H9 (cell line): ENCODE results near the gene TAS2R14. TPM values are rescaled to one million over a fixed set of nuclear protein-coding genes. Genes with fewer than 3 reads are reported as not detected.

Experiments
- DNase-seq: peaks from one replicate; pipeline ENCODE4 v3.0.0-alpha.2; 2017
- H2AFZ ChIP-seq: one replicate; pipeline ENCODE4 v1.6.1; 2013; ENCODE audit warnings: mild to moderate bottlenecking, low read length, control low read depth, moderate library complexity
- H2AK5ac ChIP-seq: 2 replicates; pipeline ENCODE4 v1.6.1; 2013; ENCODE audit warnings: low read length, control low read depth, mixed read lengths; ENCODE audit not compliant: insufficient read length
- H2BK120ac ChIP-seq: one replicate; pipeline ENCODE4 v1.6.1; 2013; ENCODE audit warnings: low read depth, mild to moderate bottlenecking, low read length, control low read depth, inconsistent platforms; ENCODE audit not compliant: poor library complexity, severe bottlenecking
- H2BK12ac ChIP-seq: 2 replicates; pipeline ENCODE4 v1.6.1; 2013; ENCODE audit warnings: low read length, control low read depth, mixed read lengths, low read depth; ENCODE audit not compliant: insufficient read length
- H2BK15ac ChIP-seq: 2 replicates; pipeline ENCODE4 v1.6.1; 2013; ENCODE audit warnings: low read depth, low read length, control low read depth
- H2BK20ac ChIP-seq: one replicate; pipeline ENCODE4 v1.6.1; 2013; ENCODE audit warnings: low read depth, mild to moderate bottlenecking, low read length, control low read depth, inconsistent platforms; ENCODE audit not compliant: poor library complexity, severe bottlenecking
- H2BK5ac ChIP-seq: 2 replicates; pipeline ENCODE4 v1.6.1; 2013; ENCODE audit warnings: low read length, control low read depth, mixed read lengths; ENCODE audit not compliant: insufficient read length
- H3K14ac ChIP-seq: 2 replicates; pipeline ENCODE4 v1.6.1; 2013; ENCODE audit warnings: low read length, control low read depth; ENCODE audit not compliant: insufficient read depth
- H3K18ac ChIP-seq: 2 replicates; pipeline ENCODE4 v1.6.1; 2013; ENCODE audit warnings: low read depth, mild to moderate bottlenecking, mixed read lengths, low read length, control low read depth; ENCODE audit not compliant: insufficient read length
- H3K23ac ChIP-seq: 2 replicates; pipeline ENCODE4 v1.6.1; 2013; ENCODE audit warnings: low read length, control low read depth, mixed read lengths, low read depth; ENCODE audit not compliant: insufficient read length
- H3K23me2 ChIP-seq: 2 replicates; pipeline ENCODE4 v1.6.1; 2013; ENCODE audit warnings: low read depth, mild to moderate bottlenecking, mixed read lengths, low read length, control low read depth; ENCODE audit not compliant: insufficient read length, poor library complexity, severe bottlenecking
- H3K27ac ChIP-seq: 2 replicates; pipeline ENCODE4 v1.5.1; 2013; ENCODE audit warnings: low read length, control low read depth, mixed read lengths, low read depth; ENCODE audit not compliant: insufficient read length
- H3K27me3 ChIP-seq: 2 replicates; pipeline ENCODE4 v1.6.1; 2013; ENCODE audit warnings: low read length, control low read depth, inconsistent platforms; ENCODE audit not compliant: insufficient read depth
- H3K4ac ChIP-seq: 2 replicates; pipeline ENCODE4 v1.6.1; 2013; ENCODE audit warnings: low read depth, mild to moderate bottlenecking, control low read depth, inconsistent platforms, low read length, moderate library complexity
- H3K4me1 ChIP-seq: 2 replicates; pipeline ENCODE4 v1.6.1; 2013; ENCODE audit warnings: low read length, control low read depth, inconsistent platforms; ENCODE audit not compliant: insufficient read depth
- H3K4me2 ChIP-seq: 2 replicates; pipeline ENCODE4 v1.6.1; 2013; ENCODE audit warnings: low read length, control low read depth, mixed read lengths; ENCODE audit not compliant: insufficient read length, insufficient read depth
- H3K56ac ChIP-seq: 2 replicates; pipeline ENCODE4 v1.6.1; 2013; ENCODE audit warnings: low read depth, mild to moderate bottlenecking, mixed read lengths, low read length, control low read depth; ENCODE audit not compliant: insufficient read length
- H3K79me1 ChIP-seq: 2 replicates; pipeline ENCODE4 v1.6.1; 2013; ENCODE audit warnings: low read depth, mild to moderate bottlenecking, moderate library complexity, low read length, control low read depth, inconsistent platforms; ENCODE audit not compliant: insufficient read depth, poor library complexity, severe bottlenecking
- H3K79me2 ChIP-seq: 2 replicates; pipeline ENCODE4 v1.6.1; 2013; ENCODE audit warnings: low read length, control low read depth, inconsistent platforms; ENCODE audit not compliant: insufficient read depth
- H3K9ac ChIP-seq: 2 replicates; pipeline ENCODE4 v1.6.1; 2013; ENCODE audit warnings: low read length, control low read depth, mixed read lengths; ENCODE audit not compliant: insufficient read length; ENCODE audit errors: extremely low read depth
- H3K9me3 ChIP-seq: one replicate; pipeline ENCODE4 v1.6.1; 2013; ENCODE audit warnings: low read depth, low read length, inconsistent platforms; ENCODE audit not compliant: control insufficient read depth
- H3T11ph ChIP-seq: one replicate; pipeline ENCODE4 v1.6.1; 2013; ENCODE audit warnings: mild to moderate bottlenecking, low read length, control low read depth, inconsistent platforms
- H4K20me1 ChIP-seq: one replicate; pipeline ENCODE4 v1.6.1; 2013; ENCODE audit not compliant: control insufficient read depth, insufficient read length, insufficient read depth
- H4K5ac ChIP-seq: 2 replicates; pipeline ENCODE4 v1.6.1; 2013; ENCODE audit warnings: low read depth, mild to moderate bottlenecking, mixed read lengths, low read length, control low read depth; ENCODE audit not compliant: insufficient read length
- H4K8ac ChIP-seq: replicated peaks from 2 replicates; pipeline ENCODE4 v1.6.1; 2013; ENCODE audit warnings: low read length, control low read depth, mixed read lengths, low read depth; ENCODE audit not compliant: insufficient read length
- H4K91ac ChIP-seq: 2 replicates; pipeline ENCODE4 v1.6.1; 2013; ENCODE audit warnings: low read depth, mild to moderate bottlenecking, moderate library complexity, mixed read lengths, low read length, control low read depth; ENCODE audit not compliant: insufficient read length
- H3K27ac Mint-ChIP-seq, 3 experiments: 2 replicates in 2 of 3; 3 replicates in 1 of 3; pipeline ENCODE4 v1.8.0; 2020 to 2021; ENCODE audit warnings: mixed read lengths in 3 of 3, mild to moderate bottlenecking in 1 of 3, moderate library complexity in 1 of 3
- H3K27me3 Mint-ChIP-seq: 2 replicates; pipeline ENCODE4 v1.8.0; 2021; ENCODE audit warnings: low read depth, mild to moderate bottlenecking, moderate library complexity, mixed read lengths
- H3K36me3 Mint-ChIP-seq, 3 experiments: 2 replicates in 2 of 3; 3 replicates in 1 of 3; pipeline ENCODE4 v1.8.0; 2020 to 2021; ENCODE audit warnings: low read depth in 3 of 3, mixed read lengths in 3 of 3; ENCODE audit not compliant: insufficient read depth in 1 of 3
- H3K4me1 Mint-ChIP-seq, 2 experiments: 2 replicates each; pipeline ENCODE4 v1.8.0; 2020; ENCODE audit warnings: mixed read lengths in 2 of 2
- H3K4me3 Mint-ChIP-seq, 2 experiments: 2 replicates in 1 of 2; 3 replicates in 1 of 2; pipeline ENCODE4 v1.8.0; 2020 to 2021; ENCODE audit warnings: mild to moderate bottlenecking in 2 of 2, mixed read lengths in 2 of 2, moderate library complexity in 1 of 2
- H3K9me3 Mint-ChIP-seq, 2 experiments: 2 replicates in 1 of 2; 3 replicates in 1 of 2; pipeline ENCODE4 v1.8.0; 2020; ENCODE audit warnings: mild to moderate bottlenecking in 2 of 2, mixed read lengths in 2 of 2, moderate library complexity in 1 of 2
- CTCF ChIP-seq: fragments of 200-600 bp; sonication (generic); conservative IDR thresholded peaks from 3 replicates; pipeline ENCODE4 v1.8.0; 2021; ENCODE audit warnings: antibody characterized with exemption, mild to moderate bottlenecking
- WGBS: extraction: QIAGEN DNeasy Blood & Tissue Kit; methylation state at CpG from one replicate; pipeline ENCODE4 v1.1.7; 2013; ENCODE audit warnings: missing lambda C conversion rate, low lambda C conversion rate, mixed read lengths; ENCODE audit not compliant: insufficient read length; ENCODE audit errors: extremely low coverage; 5-methylcytosine and 5-hydroxymethylcytosine counted together
- total RNA-seq: library from RNA; stranded (reverse); gene quantifications from 2 replicates; pipeline ENCODE4 v1.2.1, GENCODE V29; 2021

Gene TAS2R14
- total RNA-seq, 1 experiment from 2014 or later, result 2.1 TPM

DNA sequence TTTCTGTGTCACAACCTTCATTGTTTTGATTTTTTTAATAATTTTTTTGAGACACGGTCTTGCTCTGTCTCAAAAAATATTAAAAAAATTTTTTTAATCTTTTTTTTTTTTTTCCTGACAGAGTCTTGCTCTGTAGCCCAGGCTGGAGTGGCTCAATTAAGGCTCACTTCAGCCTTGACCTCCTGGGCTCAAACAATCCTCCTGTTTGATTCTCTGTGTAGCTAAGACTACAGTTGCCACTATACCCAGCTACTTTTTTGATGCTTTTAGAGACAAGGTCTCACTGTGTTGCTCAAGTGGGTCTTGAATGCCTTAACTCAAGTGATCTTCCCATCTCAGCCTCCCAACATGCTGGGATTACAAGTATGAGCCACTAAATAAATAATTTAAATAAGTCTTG lies 19.3 kb downstream of the TAS2R14 start:
- H3K4ac ChIP-seq, result no peak overlapping the region
- no peak overlapping the region for H3K9ac ChIP-seq
- H3K4me2 ChIP-seq, result no peak overlapping the region
- no peak overlapping the region for H3T11ph ChIP-seq
- H3K27me3 Mint-ChIP-seq, result no peaks in the 10 kb centered on the region
- no peak overlapping the region for H3K27ac Mint-ChIP-seq
- TF ChIP-seq CTCF, result no peak
- no peak overlapping the region for H3K27ac ChIP-seq
- H2BK15ac ChIP-seq, result no peak overlapping the region
- H4K5ac ChIP-seq, result no peak overlapping the region
- no peaks in the 10 kb centered on the region for H3K9me3 ChIP-seq
- H3K18ac ChIP-seq, result no peak overlapping the region
- no CpG with 5 or more reads among the region's 1 CpG for WGBS
- H2BK20ac ChIP-seq, result no peak overlapping the region
- H4K91ac ChIP-seq, result no peak overlapping the region
- H2BK12ac ChIP-seq, result no peak overlapping the region
- DNase-seq, result no peak
- H4K8ac ChIP-seq, result no peak overlapping the region
- H3K79me1 ChIP-seq, result no peaks in the 10 kb centered on the region
- H3K14ac ChIP-seq, result no peak overlapping the region
- H3K4me3 Mint-ChIP-seq, result no peak overlapping the region
- no peak overlapping the region for H3K56ac ChIP-seq
- H4K20me1 ChIP-seq, result no peaks in the 10 kb centered on the region
- peaks cover 0 to 4% (median 0%) of the 10 kb centered on the region in 3 experiments; a peak in 1 of 7 replicates for H3K36me3 Mint-ChIP-seq
- no peak overlapping the region for H2BK120ac ChIP-seq
- no peak overlapping the region for H2AFZ ChIP-seq
- H2AK5ac ChIP-seq, result no peak overlapping the region
- H3K23me2 ChIP-seq, result no peaks in the 10 kb centered on the region
- H3K23ac ChIP-seq, result no peak overlapping the region
- H3K4me1 Mint-ChIP-seq, result peaks cover 0 to 7% of the 10 kb centered on the region in 2 experiments; a peak in 3 of 4 replicates
- no peak overlapping the region for H2BK5ac ChIP-seq
- no peaks in the 10 kb centered on the region for H3K27me3 ChIP-seq
- H3K9me3 Mint-ChIP-seq, result no peaks in the 10 kb centered on the region; a peak in 1 of 5 replicates
- no peaks in the 10 kb centered on the region for H3K79me2 ChIP-seq
- H3K4me1 ChIP-seq, result 0 out of 2 replicates have a peak, but pooled peaks cover 2% of the 10 kb centered on the region
